Astrocyte (in vitro differentiated cells and primary cell): ENCODE measurements around the gene LRRK1.

Source experiments
- EZH2 ChIP-seq: IDR thresholded peaks from 2 replicates; pipeline ENCODE4 v1.6.1; 2012; ENCODE audit warnings: mild to moderate bottlenecking, low read length, inconsistent platforms; ENCODE audit not compliant: insufficient read depth
- TF ChIP-seq, protein P1 (sequence below): IDR thresholded peaks from 2 replicates; pipeline ENCODE4 v1.5.1; 2011; ENCODE audit warnings: low read depth, mild to moderate bottlenecking, inconsistent platforms, low read length, moderate library complexity; ENCODE audit not compliant: insufficient read depth

- no peak for TF ChIP-seq EZH2
- TF ChIP-seq, protein P1, sequence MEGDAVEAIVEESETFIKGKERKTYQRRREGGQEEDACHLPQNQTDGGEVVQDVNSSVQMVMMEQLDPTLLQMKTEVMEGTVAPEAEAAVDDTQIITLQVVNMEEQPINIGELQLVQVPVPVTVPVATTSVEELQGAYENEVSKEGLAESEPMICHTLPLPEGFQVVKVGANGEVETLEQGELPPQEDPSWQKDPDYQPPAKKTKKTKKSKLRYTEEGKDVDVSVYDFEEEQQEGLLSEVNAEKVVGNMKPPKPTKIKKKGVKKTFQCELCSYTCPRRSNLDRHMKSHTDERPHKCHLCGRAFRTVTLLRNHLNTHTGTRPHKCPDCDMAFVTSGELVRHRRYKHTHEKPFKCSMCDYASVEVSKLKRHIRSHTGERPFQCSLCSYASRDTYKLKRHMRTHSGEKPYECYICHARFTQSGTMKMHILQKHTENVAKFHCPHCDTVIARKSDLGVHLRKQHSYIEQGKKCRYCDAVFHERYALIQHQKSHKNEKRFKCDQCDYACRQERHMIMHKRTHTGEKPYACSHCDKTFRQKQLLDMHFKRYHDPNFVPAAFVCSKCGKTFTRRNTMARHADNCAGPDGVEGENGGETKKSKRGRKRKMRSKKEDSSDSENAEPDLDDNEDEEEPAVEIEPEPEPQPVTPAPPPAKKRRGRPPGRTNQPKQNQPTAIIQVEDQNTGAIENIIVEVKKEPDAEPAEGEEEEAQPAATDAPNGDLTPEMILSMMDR: no peak
Measured at GRCh38 chr15:101067660-101068522, 148.7 kb downstream of the LRRK1 start.
